Measurements from ENCODE around the gene SFSWAP. TPM values are rescaled to one million over a fixed set of nuclear protein-coding genes. Genes with fewer than 3 reads are reported as not detected.

Gene SFSWAP
- polyA plus RNA-seq, 3 donors = 7.3 to 33.0 (median 10.7) TPM

- intact Hi-C loops (cut with micrococcal nuclease) = no loop called here
- 100% methylated on average over 1 of the region's 5 CpGs for WGBS (ENCODE audit: insufficient coverage)
- Mint-ChIP-seq H3K4me3 (no peak overlapping the region), H3K36me3 (peaks cover 13 to 36% of the 10 kb centered on the region in 2 donors), H3K4me1 (peaks cover 53% of the 10 kb centered on the region), H3K27ac (peak overlapping the region in 6 of 7 donors; percentile 0 to 99 (median 68)), H3K9me3 (peaks cover 6 to 23% (median 16%) of the 10 kb centered on the region in 7 donors), H3K27me3 (ENCODE audit: low read depth in 3 of 3) (peaks cover 0 to 2% (median 0%) of the 10 kb centered on the region in 3 donors)
- DNase-seq = no peak
- TF ChIP-seq CTCF (IDR thresholded peaks at IDR 0.05) = no peak
- Histone ChIP-seq H3K9ac (ENCODE audit: insufficient read depth, low read length, poor library complexity, severe bottlenecking) (peak overlapping the region; percentile 40), H3K27me3 (ENCODE audit: control insufficient read depth in 2 of 2, insufficient read depth in 2 of 2, low read length in 2 of 2) (no peaks in the 10 kb centered on the region), H3K27ac (ENCODE audit: low read depth in 1 of 2, low read length in 2 of 2) (peak overlapping the region in 1 of 2 donors; percentile 92), H3K79me2 (ENCODE audit: insufficient read depth, low read length) (peaks cover 54% of the 10 kb centered on the region), H3K36me3 (replicated peaks in 1 of 2; ENCODE audit: control insufficient read depth in 1 of 2, insufficient read depth in 2 of 2, low read length in 2 of 2) (no peaks in the 10 kb centered on the region), H3K4me3 (replicated peaks in 1 of 3; ENCODE audit: low read depth in 2 of 3, low read length in 3 of 3) (peak overlapping the region in 1 of 3 experiments; percentile 17), H2AFZ (ENCODE audit: insufficient read depth, low read depth, low read length, poor library complexity, severe bottlenecking) (no peak overlapping the region), H3K4me1 (ENCODE audit: control insufficient read depth in 1 of 2, insufficient read depth in 2 of 2, low read length in 2 of 2) (peaks cover 54 to 55% of the 10 kb centered on the region in 2 donors), H4K20me1 (ENCODE audit: insufficient read depth, low read length) (no peaks in the 10 kb centered on the region), H3K9me3 (replicated peaks in 1 of 2; ENCODE audit: control insufficient read depth in 1 of 2, insufficient read depth in 1 of 2, low read length in 2 of 2) (peaks cover 5 to 14% of the 10 kb centered on the region in 2 donors), H3K4me2 (replicated peaks; ENCODE audit: extremely low read depth, low read length, poor library complexity, severe bottlenecking) (peak overlapping the region; percentile 44)
Observed at GRCh38 chr12:131816495-131816894, 105.6 kb downstream of the SFSWAP start.

- peaks cover 5 to 10% of the 10 kb centered on the region in 2 donors for H3K9me3 ChIP-seq (replicated peaks in 1 of 2; ENCODE audit: control insufficient read depth in 1 of 2, insufficient read depth in 1 of 2, low read length in 2 of 2)
- no peak overlapping the region for H2AFZ ChIP-seq (ENCODE audit: insufficient read depth, low read depth, low read length, poor library complexity, severe bottlenecking)
- peaks cover 13 to 29% of the 10 kb centered on the region in 2 donors for H3K36me3 Mint-ChIP-seq
- intact Hi-C loops (cut with micrococcal nuclease) = no loop called here
- H3K36me3 ChIP-seq (replicated peaks in 1 of 2; ENCODE audit: control insufficient read depth in 1 of 2, insufficient read depth in 2 of 2, low read length in 2 of 2) = no peaks in the 10 kb centered on the region
- H4K20me1 ChIP-seq (ENCODE audit: insufficient read depth, low read length) = no peaks in the 10 kb centered on the region
- peaks cover 49% of the 10 kb centered on the region for H3K79me2 ChIP-seq (ENCODE audit: insufficient read depth, low read length)
- 92% methylated on average over 5 of the region's 19 CpGs for WGBS (ENCODE audit: insufficient coverage)
- H3K4me2 ChIP-seq (replicated peaks; ENCODE audit: extremely low read depth, low read length, poor library complexity, severe bottlenecking) = peak overlapping the region; percentile 61
- H3K9ac ChIP-seq (ENCODE audit: insufficient read depth, low read length, poor library complexity, severe bottlenecking) = peak overlapping the region; percentile 40
- no peaks in the 10 kb centered on the region for H3K27me3 ChIP-seq (ENCODE audit: control insufficient read depth in 2 of 2, insufficient read depth in 2 of 2, low read length in 2 of 2)
- H3K27ac Mint-ChIP-seq = peak overlapping the region; percentile 93 to 99 (median 98)
- peaks cover 6 to 19% (median 14%) of the 10 kb centered on the region in 7 donors for H3K9me3 Mint-ChIP-seq
- H3K4me3 Mint-ChIP-seq = peak overlapping the region in 1 of 2 donors; percentile 11
- H3K4me1 Mint-ChIP-seq = peaks cover 53% of the 10 kb centered on the region
- H3K4me3 ChIP-seq (replicated peaks in 1 of 3; ENCODE audit: low read depth in 2 of 3, low read length in 3 of 3) = peak overlapping the region in 1 of 3 experiments; percentile 63
- no peak for TF ChIP-seq CTCF (IDR thresholded peaks at IDR 0.05)
- no peak for DNase-seq
- H3K27me3 Mint-ChIP-seq (ENCODE audit: low read depth in 3 of 3) = no peaks in the 10 kb centered on the region
- H3K4me1 ChIP-seq (ENCODE audit: control insufficient read depth in 1 of 2, insufficient read depth in 2 of 2, low read length in 2 of 2) = peaks cover 54 to 55% of the 10 kb centered on the region in 2 donors
- peak overlapping the region; percentile 88 to 92 for H3K27ac ChIP-seq (ENCODE audit: low read depth in 1 of 2, low read length in 2 of 2)
Observed at GRCh38 chr12:131817241-131817640, 106.4 kb downstream of the SFSWAP start.

Measured in CD14-positive monocyte (primary cell).